Hematopoietic multipotent progenitor cell treated with erythropoietin and hydrocortisone succinate and interleukin-3 and kit ligand, for 6 days (in vitro differentiated cells): ENCODE data around the gene PGLYRP1.
A peak's percentile ranks its signal among the peaks of the same experiment; 100 is the strongest.

Experiments used
- DNase-seq: peaks from one replicate; pipeline ENCODE4 v3.0.0-alpha.2; 2015

PGLYRP1 gene

GRCh38 chr19:46022431-46023310 is at the start of gene PGLYRP1:
PGLYRP1 (minus strand) TSS chr19:46023053; CDS start chr19:46023021, 32 bp downstream.
- DNase-seq, result no peak

- DNase-seq, result no peak
These were observed 47.0 kb upstream of the PGLYRP1 start for GRCh38 chr19:46069806-46070341.

- DNase-seq, result peak; percentile 13
These were observed 45.7 kb upstream of the PGLYRP1 start for GRCh38 chr19:46068345-46069258.

- DNase-seq, result no peak
These were observed 44.8 kb upstream of the PGLYRP1 start for GRCh38 chr19:46067691-46068090.

GRCh38 chr19:46066471-46066870 is 43.6 kb upstream of the PGLYRP1 start:
- DNase-seq, result no peak

GRCh38 chr19:46065486-46066071 is 42.7 kb upstream of the PGLYRP1 start:
- no peak for DNase-seq

GRCh38 chr19:46063201-46063600 is 40.3 kb upstream of the PGLYRP1 start:
- no peak for DNase-seq

- DNase-seq, result no peak
These were observed 37.2 kb upstream of the PGLYRP1 start for GRCh38 chr19:46060012-46060411.

GRCh38 chr19:46058778-46059177 is 35.9 kb upstream of the PGLYRP1 start:
- DNase-seq, result no peak

- no peak for DNase-seq
These were observed 33.7 kb upstream of the PGLYRP1 start for GRCh38 chr19:46056536-46056935.

GRCh38 chr19:46052896-46053295 is 30.0 kb upstream of the PGLYRP1 start:
- no peak for DNase-seq

GRCh38 chr19:46049597-46049996 is 26.7 kb upstream of the PGLYRP1 start:
- DNase-seq, result peak; percentile 13

- no peak for DNase-seq
These were observed 20.7 kb upstream of the PGLYRP1 start for GRCh38 chr19:46043519-46043918.

- no peak for DNase-seq
These were observed 19.5 kb upstream of the PGLYRP1 start for GRCh38 chr19:46042252-46042883.

GRCh38 chr19:46040952-46041500 is 18.2 kb upstream of the PGLYRP1 start, which contains the start of gene IGFL4:
IGFL4 (minus strand) TSS chr19:46041002; CDS start chr19:46040962, 40 bp downstream.
- DNase-seq, result no peak

GRCh38 chr19:46040125-46040524 is 17.3 kb upstream of the PGLYRP1 start:
- DNase-seq, result no peak

- no peak for DNase-seq
These were observed 13.9 kb upstream of the PGLYRP1 start for GRCh38 chr19:46036744-46037128.

- DNase-seq, result no peak
These were observed 13.3 kb upstream of the PGLYRP1 start for GRCh38 chr19:46035986-46036743.

- DNase-seq, result no peak
These were observed 12.7 kb upstream of the PGLYRP1 start for GRCh38 chr19:46035546-46035945.

GRCh38 chr19:46033401-46033800 is 10.5 kb upstream of the PGLYRP1 start:
- DNase-seq, result no peak

- DNase-seq, result no peak
These were observed 9.8 kb upstream of the PGLYRP1 start for GRCh38 chr19:46032597-46033025.
